Left ventricle myocardium inferior (tissue), 1 donor: Measurements from ENCODE around the gene NCAM2. TPM values are rescaled to one million over a fixed set of nuclear protein-coding genes. Genes with fewer than 3 reads are reported as not detected.

ENCODE experiments used
- DNase-seq: peaks from one replicate; pipeline ENCODE4 v3.0.0-alpha.2; 2020
- H3K27ac ChIP-seq: fragments of 200-600 bp; replicated peaks from 2 replicates; pipeline ENCODE4 v1.8.0; 2021
- H3K27me3 ChIP-seq: fragments of 200-600 bp; 2 replicates; pipeline ENCODE4 v1.8.0; 2021; ENCODE audit warnings: low read depth
- H3K36me3 ChIP-seq: fragments of 200-600 bp; 2 replicates; pipeline ENCODE4 v1.8.0; 2021
- H3K4me1 ChIP-seq: fragments of 200-600 bp; 2 replicates; pipeline ENCODE4 v1.8.0; 2021
- H3K4me3 ChIP-seq: fragments of 200-600 bp; 2 replicates; pipeline ENCODE4 v1.8.0; 2021; ENCODE audit warnings: mild to moderate bottlenecking, moderate library complexity
- H3K9me3 ChIP-seq: fragments of 200-600 bp; replicated peaks from 2 replicates; pipeline ENCODE4 v1.8.0; 2021
- CTCF ChIP-seq: fragments of 200-600 bp; IDR thresholded peaks from 2 replicates; pipeline ENCODE4 v1.8.0; 2021; ENCODE audit warnings: antibody characterized with exemption, mild to moderate bottlenecking, borderline replicate concordance
- intact Hi-C: fragments of 100-400 bp; cut with micrococcal nuclease; formaldehyde crosslinking; loops from one replicate; pipeline ENCODE4 v1.11.0; 2022
- total RNA-seq: library from RNA; stranded (reverse); fragmentation: NEBNext Ultra II Directional; extraction: Animal tissue kit (Norgen Biotek cat#: 25700); gene quantifications from one replicate; pipeline ENCODE4 v1.2.1, GENCODE V29; 2021
- donor health status: DM: no; HTN: yes; CAD: no; lungs with severe emphysema.

NCAM2 gene
- total RNA-seq, 1 donor from 2014 or later, result 4.4 TPM

GRCh38 chr21:21156397-21156796 is 158.2 kb downstream of the NCAM2 start:
- no peaks in the 10 kb centered on the region for H3K4me1 ChIP-seq
- no peaks in the 10 kb centered on the region for H3K36me3 ChIP-seq
- no peaks in the 10 kb centered on the region for H3K9me3 ChIP-seq
- H3K27me3 ChIP-seq, result no peaks in the 10 kb centered on the region
- no peak overlapping the region for H3K27ac ChIP-seq
- no peak for TF ChIP-seq CTCF
- intact Hi-C loops, result no loop called here
- DNase-seq, result no peak
- no peak overlapping the region for H3K4me3 ChIP-seq

GRCh38 chr21:21156957-21157356 is 158.7 kb downstream of the NCAM2 start:
- H3K9me3 ChIP-seq, result no peaks in the 10 kb centered on the region
- TF ChIP-seq CTCF, result no peak
- no peak for DNase-seq
- no peak overlapping the region for H3K4me3 ChIP-seq
- H3K36me3 ChIP-seq, result no peaks in the 10 kb centered on the region
- H3K4me1 ChIP-seq, result no peaks in the 10 kb centered on the region
- no peak overlapping the region for H3K27ac ChIP-seq
- no peaks in the 10 kb centered on the region for H3K27me3 ChIP-seq
- intact Hi-C loops, result no loop called here

GRCh38 chr21:21158376-21158918 is 160.2 kb downstream of the NCAM2 start:
- no peaks in the 10 kb centered on the region for H3K9me3 ChIP-seq
- H3K36me3 ChIP-seq, result no peaks in the 10 kb centered on the region
- TF ChIP-seq CTCF, result no peak
- no peaks in the 10 kb centered on the region for H3K4me1 ChIP-seq
- H3K27ac ChIP-seq, result no peak overlapping the region
- H3K27me3 ChIP-seq, result no peaks in the 10 kb centered on the region
- no peak overlapping the region for H3K4me3 ChIP-seq
- no peak for DNase-seq
- intact Hi-C loops, result no loop called here

- intact Hi-C loops, result no loop called here
- no peak for TF ChIP-seq CTCF
- Histone ChIP-seq H3K27ac (no peak overlapping the region), H3K4me3 (no peak overlapping the region), H3K36me3 (no peaks in the 10 kb centered on the region), H3K9me3 (no peaks in the 10 kb centered on the region), H3K27me3 (no peaks in the 10 kb centered on the region), H3K4me1 (no peaks in the 10 kb centered on the region)
- no peak for DNase-seq
Observed at GRCh38 chr21:21159253-21159899, 161.2 kb downstream of the NCAM2 start.

GRCh38 chr21:21162786-21163185 is 164.6 kb downstream of the NCAM2 start:
- no peak for DNase-seq
- Histone ChIP-seq H3K4me1 (peaks cover 8% of the 10 kb centered on the region), H3K36me3 (no peaks in the 10 kb centered on the region), H3K4me3 (no peak overlapping the region), H3K9me3 (peaks cover 14% of the 10 kb centered on the region), H3K27ac (no peak overlapping the region), H3K27me3 (no peaks in the 10 kb centered on the region)
- TF ChIP-seq CTCF, result no peak
- intact Hi-C loops, result no loop called here
